Kidney capillary endothelial cell (primary cell): Measurements from ENCODE around the gene RPL10A.
"Not testable (repeated sequence)": the region's sequence is repeated elsewhere in the genome, so short reads cannot be mapped to it uniquely, and the experiment has no call there.

ENCODE experiments used
- DNase-seq: peaks from one replicate; pipeline ENCODE4 v3.0.0-alpha.2; 2018; ENCODE audit warnings: low spot score

Gene RPL10A

DNA sequence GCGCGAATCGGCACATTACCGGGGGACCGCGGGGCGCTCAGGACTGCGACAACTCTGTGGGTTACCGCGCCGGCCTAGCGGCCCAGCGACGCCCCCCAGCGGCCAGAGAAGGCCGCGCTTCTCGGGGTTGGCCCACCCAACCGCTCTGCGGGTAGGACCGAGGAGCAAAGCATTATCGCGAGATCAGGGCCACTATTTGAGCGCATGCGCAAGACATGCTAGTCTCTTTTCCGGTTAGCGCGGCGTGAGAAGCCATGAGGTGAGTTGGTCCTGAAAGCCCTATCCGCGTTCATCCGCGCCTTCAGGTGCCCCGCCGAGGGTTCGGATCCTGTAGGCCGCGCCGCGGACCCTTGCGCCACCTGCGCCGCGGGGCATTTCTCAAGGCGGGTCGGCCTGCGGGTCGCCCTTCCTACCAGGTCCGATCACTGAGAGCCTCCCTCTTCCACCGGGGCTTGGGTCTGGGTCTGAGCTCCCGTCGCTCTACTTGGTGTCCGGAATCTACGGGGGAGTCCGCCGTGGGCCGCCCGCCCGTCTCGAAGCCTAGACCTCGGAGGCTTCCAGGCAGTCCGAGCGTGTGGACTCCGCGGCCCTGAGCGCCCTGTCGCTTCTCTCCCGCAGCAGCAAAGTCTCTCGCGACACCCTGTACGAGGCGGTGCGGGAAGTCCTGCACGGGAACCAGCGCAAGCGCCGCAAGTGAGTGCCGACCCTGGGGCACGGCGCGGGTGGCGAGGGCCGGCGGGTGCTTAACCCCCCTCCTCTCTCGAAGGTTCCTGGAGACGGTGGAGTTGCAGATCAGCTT is at the start of gene RPL10A:
Gene RPL10A, plus strand, starts transcription at position 221 of the 799 bp plus-strand sequence. Its CDS starts 34 bp downstream, at position 255.
- DNase-seq, result peak; percentile 93

DNA sequence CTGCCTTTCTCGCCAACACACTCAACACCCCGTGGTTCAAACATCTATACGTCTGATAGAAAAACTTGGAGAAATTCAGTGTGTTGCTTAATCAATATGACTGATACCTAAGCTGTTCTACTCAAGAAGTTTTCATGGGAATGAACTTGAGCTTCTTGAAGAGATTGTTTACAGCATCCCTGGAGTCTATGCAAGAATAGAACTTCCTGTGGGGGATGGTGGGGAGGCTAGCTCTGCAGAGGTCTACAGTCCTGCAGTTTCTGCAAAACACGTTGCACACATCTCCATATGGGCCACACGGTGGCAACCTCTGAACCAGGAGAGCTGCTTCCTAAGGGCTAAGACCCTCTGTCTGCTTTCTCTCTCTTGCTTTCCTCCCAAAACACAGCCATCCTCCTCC is 48.8 kb upstream of the RPL10A start:
- peak; percentile 61 for DNase-seq

DNA sequence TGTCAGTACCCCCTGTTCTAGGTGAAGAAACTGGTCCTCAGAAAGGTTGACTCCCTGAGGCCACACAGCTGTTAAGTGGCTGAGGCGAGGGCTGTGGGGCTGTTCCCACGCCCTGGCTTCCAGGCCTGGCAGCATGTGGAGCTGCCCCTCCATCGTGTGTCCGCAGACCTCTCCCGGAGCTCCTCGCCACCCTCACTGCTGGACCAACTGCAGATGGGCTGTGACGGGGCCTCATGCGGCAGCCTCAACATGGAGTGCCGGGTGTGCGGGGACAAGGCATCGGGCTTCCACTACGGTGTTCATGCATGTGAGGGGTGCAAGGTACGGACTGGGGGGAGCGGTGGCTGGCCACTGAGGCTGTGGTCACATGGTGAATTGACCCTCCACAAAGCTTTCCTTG is 48.2 kb upstream of the RPL10A start:
- DNase-seq, result no peak

DNA sequence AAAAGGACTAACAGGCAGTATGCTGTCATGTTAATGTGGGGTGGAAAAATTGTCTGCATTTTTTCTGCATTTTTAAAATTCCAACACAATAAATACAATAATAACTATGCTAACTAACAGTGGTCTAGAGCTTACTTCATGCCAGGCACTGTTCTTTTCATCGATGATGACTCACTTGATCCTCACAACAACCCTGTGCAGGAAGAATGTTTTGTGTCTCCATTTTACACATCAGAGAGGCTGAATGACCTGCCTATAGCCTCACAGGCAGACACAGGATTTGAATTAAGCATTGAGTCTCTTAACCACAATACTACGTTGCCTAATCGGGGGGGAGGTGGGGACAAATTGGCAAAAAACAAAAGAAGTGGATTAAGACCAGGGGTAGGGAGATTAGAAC is 42.9 kb upstream of the RPL10A start:
- DNase-seq, result peak; percentile 86

DNA sequence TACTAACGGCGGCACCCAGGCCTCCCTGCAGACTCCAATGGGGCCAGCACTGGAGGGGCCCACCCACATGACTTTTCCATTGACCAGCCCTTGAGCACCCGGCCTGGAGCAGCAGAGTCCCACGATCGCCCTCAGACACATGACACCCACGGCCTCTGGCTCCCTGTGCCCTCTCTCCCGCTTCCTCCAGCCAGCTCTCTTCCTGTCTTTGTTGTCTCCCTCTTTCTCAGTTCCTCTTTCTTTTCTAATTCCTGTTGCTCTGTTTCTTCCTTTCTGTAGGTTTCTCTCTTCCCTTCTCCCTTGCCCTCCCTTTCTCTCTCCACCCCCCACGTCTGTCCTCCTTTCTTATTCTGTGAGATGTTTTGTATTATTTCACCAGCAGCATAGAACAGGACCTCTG is 42.1 kb upstream of the RPL10A start:
- no peak for DNase-seq

DNA sequence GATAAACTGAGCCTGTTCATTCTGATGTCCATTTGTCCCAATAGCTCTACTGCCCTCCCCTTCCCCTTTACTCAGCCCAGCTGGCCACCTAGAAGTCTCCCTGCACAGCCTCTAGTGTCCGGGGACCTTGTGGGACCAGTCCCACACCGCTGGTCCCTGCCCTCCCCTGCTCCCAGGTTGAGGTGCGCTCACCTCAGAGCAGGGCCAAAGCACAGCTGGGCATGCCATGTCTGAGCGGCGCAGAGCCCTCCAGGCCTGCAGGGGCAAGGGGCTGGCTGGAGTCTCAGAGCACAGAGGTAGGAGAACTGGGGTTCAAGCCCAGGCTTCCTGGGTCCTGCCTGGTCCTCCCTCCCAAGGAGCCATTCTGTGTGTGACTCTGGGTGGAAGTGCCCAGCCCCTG is 40.8 kb upstream of the RPL10A start:
- DNase-seq, result no peak

DNA sequence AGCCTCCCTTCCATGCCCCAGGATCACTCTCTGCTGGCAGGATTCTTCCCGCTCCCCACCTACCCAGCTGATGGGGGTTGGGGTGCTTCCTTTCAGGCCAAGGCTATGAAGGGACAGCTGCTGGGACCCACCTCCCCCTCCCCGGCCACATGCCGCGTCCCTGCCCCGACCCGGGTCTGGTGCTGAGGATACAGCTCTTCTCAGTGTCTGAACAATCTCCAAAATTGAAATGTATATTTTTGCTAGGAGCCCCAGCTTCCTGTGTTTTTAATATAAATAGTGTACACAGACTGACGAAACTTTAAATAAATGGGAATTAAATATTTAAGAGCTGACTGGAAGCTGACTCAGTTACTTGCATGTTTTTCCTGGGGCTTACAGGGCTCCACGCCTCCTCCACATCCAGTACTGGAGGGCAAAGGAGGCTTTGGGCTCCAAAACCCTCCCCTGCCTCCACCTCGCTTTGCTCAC is 40.3 kb upstream of the RPL10A start:
- peak; percentile 26 for DNase-seq

DNA sequence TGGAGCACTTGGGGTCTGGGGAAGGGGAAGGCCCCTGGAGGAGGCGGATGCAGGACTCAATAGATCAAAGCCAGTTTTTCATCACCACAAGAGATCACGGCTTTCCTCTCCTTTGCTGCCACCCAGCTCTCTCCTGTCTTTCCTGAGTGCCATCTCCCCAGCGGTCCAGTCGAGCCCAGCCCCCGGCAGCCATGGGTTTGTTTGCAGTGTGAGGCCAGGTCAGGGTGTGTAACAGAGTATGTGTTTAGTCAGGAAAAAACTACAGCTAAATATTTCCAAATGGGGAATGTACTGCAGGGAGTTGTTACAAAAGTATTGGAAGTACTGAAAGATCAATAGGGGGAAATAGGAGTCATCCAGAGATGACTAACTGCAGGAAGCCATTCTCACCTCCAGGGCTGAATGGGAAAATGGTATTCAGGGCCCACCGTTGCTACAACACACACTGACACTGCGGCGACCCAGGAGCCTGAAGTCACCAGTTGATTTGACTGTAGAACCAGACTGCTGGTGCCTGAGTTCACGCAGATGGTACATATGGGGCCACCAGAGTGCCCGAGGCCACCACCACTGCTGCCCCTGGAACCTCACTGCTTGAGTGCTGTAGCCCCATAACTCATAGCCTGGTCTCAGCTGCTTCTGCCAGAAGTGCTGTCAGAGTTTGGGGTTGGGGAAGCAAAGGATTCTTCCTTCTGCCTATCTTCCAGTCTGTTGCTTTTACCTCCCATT is 39.6 kb upstream of the RPL10A start:
- DNase-seq, result no peak

DNA sequence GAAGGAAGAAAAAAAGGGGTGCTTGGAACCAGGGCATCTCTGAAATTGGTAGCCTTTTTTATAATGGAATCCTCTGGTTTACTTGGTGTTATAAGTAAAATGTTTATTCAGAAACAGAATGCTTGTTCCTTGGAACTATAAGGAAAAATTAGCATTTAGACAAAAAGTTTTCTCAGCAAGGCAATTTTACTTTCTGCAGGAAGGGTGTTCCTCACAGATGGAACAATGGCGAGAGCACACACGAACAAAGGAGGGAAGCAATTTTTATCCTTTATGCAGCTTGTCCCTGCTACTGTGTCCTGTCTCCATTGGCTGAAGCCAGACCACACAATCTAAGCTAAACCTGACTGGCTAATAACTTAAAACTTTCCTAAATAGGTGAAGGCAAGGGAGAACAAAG is 38.7 kb upstream of the RPL10A start:
- DNase-seq, result no peak

DNA sequence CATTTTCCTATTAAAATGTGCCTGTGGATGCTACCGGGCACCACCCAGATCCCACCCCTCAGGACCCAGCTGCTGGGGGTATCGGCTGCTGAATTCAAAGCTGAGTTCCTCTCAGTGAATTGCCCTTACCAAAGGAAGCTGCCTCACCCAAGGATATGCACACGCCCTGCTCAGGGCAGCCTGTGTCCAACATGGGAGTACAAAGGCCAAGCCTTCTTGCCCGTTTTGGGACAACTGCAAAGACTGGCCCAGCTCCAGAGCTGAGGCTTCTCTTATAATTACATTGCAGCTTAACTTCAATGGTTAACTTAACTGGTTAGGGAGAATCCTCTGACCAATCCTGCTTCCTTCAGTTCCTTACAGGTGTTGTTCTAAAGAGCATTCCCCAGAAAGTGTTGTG is 35.9 kb upstream of the RPL10A start:
- no peak for DNase-seq

DNA sequence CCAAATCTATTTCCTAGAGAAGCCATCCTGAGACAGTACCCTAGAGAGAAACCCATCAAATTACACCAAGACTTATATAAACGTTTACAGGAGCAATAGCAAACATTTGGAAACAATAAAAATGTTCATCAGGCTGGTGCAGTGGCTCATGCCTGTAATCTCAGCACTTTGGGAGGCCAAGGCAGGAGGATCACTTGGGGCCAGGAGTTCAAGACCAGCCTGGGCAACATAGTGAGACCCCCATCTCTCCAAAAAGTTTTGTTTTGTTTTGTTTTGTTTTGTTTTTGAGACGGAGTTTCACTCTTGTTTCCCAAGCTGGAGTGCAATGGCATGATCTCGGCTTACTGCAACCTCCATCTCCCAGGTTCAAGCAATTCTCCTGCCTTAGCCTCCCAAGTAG is 35.5 kb upstream of the RPL10A start:
- DNase-seq, result not testable (repeated sequence)

DNA sequence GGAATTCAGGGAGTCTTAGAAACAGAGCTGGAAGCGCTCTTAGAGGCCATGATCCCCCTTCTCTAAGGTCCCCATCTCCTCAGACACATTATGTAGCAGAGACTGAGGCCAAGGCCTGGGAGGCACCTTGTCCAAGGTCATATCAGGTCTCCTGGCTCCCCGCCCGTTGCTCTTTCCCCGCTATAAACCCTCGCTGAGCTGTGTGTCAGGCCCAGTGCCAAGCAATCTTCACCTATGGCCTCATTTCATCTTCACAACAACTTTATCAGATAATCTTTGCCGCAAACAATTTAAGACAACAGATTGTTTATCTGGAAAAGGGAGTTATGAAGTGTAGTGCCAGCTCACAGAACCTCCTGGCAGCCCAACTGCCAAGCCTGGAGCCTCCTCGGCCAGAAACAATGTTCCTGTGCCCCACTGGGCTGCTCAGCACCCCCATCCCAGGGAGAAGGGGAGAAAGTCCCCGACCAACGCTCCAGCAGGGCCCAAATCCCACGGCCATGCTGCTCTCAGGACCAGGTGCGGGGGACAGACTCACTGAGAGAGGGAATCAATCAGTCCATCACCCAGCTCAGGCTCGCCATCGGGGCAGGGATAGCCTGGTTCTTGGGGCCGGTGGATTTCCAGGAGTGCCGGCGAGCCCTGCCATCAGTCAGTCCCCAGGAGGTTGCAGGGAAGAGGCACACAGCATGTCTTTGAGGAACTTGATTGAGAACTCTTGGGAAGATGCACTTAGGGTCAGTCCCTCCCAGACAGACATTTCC is 32.9 kb upstream of the RPL10A start:
- DNase-seq, result no peak

DNA sequence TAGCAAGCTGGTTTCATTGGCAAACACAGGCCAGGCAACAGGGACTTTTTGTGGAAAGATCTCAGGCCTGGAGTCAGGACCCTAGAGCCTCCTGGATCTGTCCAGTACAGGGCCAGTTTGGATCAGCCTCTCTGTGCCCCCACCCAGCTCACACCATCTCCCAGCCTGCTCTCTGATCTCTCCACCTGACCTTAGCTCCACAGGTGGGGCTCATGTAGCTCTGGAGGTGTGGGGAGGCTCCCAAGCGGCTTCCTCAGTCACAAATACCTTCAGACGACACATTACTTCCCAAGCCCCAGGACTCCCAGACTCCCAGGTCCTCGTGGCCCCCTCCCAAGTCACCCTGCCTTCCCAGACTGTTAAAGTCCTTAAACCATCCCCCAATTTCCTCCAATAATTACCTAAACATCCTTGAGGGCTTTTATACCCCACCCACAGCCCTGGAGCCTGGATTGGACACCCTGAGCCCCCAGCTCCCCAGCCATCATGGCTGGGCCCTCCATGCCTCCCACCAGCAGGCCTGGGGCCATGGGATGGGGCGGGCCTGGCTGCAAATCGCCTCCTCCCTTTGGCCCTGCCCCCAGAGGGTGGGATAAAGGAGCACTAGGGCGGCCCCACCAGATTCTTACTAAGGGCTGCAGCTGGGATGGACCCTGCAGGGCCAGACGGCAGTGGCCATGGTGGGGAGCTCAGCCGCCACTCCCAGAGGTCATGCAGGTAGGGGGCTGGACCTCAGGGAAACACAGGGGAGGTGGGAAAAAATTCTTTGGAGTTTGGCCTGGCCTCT is 31.9 kb upstream of the RPL10A start:
- no peak for DNase-seq

DNA sequence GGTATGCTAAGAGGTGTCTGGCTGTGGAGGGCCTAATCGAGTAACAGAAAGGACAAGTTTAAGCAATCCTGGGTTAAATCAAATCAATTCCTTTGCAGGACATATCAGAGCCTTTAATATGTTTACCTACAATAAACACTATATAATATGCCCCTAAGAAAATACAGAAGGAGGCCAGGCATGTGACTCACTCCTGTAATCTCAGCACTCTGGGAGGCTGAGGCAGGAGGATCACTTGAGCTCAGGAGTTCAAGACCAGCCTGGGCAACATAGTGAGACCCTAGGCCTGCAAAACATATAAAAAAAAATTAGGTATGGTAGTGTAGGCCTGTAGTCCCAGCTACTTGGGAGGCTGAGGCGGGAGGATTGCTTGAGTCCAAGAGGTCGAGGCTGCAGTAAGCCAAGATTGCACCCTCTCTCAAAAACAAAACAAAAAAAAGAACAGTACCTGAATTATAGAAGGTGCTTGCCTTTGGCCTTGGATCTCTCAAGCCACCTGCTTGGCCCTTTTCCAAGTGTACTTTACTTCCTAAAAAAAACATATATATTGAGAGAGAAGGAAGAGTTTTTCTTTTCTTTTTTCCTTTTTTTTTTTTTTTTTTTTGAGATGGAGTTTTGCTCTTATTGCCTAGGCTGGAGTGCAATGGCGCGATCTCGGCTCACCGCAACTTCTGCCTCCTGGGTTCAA is 29.7 kb upstream of the RPL10A start:
- not testable (repeated sequence) for DNase-seq

DNA sequence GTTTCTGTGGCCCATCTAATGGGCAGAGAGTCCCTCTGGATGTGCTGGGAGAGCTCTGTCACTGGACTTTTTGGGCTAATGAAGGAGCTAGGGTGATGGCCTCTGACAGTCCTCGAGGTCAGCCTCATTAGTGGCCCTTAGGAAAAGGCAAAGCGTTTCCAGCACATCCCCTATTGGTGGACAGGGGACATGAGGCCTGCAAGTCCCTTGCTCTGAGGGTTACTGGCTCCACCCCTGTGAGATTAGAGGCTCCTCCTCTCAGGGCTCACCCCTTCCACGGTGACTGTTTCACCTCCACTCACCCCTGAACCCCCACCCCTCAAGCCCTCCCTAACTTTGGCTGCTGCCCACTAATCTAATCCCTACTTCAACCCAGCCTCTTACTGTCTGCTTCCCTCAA is 28.9 kb upstream of the RPL10A start:
- DNase-seq, result no peak

DNA sequence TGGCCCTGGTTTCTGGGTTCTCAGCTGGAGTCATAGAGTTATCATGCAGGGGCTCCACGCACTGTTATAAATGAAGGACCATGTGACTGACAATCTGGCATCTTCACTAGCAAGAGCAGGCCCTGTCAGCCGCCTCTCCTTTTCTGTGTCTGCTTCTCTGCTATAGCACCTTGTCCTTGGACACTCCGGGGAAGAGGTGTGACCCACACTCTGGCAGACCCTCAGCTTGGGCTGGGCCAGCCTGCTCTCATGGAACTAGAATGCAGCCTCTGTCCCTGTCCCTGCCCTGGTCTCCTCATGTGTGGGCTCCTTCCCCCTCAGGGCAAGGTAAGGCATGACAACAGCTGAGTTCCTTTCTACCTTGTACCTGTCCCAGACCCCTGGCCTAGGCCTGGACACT is 27.0 kb upstream of the RPL10A start:
- DNase-seq, result no peak

DNA sequence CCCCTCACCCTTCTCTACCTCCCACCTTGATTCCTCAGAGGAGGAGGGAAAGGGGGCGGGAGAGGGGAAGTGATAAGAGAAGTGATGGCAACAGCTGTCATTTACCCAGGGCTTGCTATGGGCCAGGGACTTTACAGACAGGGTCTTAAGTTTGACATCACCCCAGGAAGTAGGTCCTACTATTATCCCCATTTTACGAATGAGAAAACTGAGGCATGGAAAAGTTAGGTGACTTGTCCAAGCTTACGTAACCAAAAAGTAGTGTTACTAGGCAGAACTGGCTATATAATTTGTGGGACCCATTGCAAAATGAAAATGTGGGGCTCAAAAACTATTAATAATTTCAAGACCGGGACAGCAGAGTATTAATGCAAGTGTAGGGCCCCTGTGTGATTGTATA is 26.6 kb upstream of the RPL10A start:
- no peak for DNase-seq

DNA sequence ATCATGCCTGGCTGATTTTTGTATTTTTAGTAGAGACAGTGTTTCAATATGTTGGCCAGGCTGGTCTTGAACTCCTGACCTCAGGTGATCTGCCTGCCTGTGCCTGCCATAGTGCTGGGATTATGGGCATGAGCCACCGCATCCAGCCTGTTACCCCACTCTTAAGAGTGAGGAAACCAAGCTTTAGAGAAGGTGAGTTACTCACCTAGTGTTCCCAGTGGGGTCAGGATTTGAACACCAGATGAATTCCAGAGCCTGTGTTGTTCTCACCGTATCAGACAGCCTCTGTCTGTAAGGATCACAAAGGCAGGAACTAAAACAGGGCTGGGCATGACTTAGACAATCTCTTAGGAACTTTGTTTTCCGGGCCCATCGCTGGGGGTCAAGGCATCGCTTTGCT is 25.5 kb upstream of the RPL10A start:
- DNase-seq, result no peak

DNA sequence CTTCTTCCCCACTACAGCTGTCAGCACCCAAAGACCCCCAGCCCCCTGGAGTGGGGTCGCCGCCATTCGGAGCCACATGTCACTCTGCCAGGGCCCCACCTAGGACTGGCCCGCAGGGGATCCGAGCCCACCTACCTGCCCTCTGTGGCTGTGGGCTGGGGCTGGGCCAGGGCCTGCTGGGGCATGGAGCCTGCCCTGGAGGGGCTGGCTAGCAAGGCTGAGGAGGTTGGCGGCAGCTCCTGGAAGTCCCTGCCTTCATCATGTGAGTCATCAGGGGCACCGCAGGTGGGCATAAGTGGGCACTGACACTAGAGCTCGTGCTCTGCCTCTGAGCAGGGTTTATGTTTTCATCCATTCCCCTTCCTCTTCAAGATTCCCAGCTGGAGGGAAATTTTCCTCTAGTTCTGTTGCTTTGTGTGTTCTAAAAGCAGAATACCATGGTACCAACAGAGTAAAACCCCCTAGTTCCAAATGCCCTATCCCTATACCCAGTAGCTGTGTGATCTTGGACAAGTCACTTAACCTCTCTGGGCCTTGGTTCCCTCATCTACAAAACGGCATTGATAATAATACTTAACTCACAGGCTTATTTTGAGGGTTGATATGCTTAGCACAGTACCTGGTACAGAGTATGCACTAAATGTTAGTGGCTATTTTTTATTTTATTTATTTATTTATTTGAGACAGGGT is 24.7 kb upstream of the RPL10A start:
- DNase-seq, result no peak

DNA sequence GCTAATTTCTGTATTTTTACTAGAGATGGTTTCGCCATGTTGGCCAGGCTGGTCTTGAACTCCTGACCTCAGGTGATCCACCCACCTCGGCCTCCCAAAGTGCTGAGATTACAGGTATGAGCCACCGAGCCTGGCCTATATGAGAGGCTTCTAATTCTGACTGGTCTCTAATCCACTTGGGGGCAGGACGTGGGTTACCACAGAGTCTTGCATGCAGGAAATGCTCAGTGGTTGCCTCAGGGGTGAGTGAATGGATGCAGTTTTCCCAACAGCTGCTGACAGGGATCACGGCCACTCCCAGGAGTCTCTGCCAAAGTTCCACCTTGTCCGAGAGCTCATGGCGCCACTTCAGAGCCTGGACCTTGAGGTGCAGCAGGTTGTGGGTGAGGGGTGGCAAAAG is 22.5 kb upstream of the RPL10A start:
- no peak for DNase-seq

DNA sequence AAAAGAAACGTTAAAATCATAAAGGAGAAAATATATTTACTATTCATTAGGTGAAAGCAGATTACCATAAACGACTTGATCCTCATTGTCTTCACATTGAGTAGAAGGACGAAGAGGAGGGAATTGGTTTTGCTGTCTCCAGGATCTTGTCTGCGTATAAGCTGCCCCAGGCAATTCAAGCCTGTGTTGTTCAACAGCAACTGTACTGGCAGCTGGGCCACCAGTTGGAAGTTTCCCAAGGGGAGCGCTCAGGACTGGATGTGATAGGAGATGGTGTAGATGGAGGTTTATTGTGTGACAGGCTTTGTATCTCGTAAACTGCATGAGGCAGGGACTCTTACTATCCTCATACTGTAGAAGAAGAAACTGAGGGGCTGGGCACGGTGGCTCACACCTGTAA is 20.0 kb upstream of the RPL10A start:
- DNase-seq, result no peak
